HEK293 (cell line): ENCODE results near the gene POU4F3.

Source experiments
- CTCF ChIA-PET: fragments of 350-600 bp; formaldehyde crosslinking; extraction: SDS; loops from one replicate; lab custom pipeline; 2021; ENCODE audit warnings: antibody characterized with exemption; lab: Yijun Ruan, JAX
- POLR2A ChIA-PET: fragments of 300-600 bp; formaldehyde crosslinking; extraction: SDS; loops from one replicate; lab custom pipeline; 2020; ENCODE audit warnings: antibody characterized with exemption, inconsistent platforms; lab: Yijun Ruan, JAX
- H3K27ac ChIP-seq: fragments of 200-500 bp; sonication (Bioruptor generic); 2 replicates; pipeline ENCODE4 v1.5.1; 2014; ENCODE audit warnings: low read depth, low read length, control low read depth, inconsistent platforms; ENCODE audit errors: extremely low read depth
- H3K36me3 ChIP-seq, 2 experiments: fragments of 200-500 bp in 1 of 2; sonication (Bioruptor generic) in 1 of 2; 1 replicate in 1 of 2; 2 replicates in 1 of 2; pipeline ENCODE4 v1.5.1; 2014 to 2017; ENCODE audit warnings: inconsistent platforms in 2 of 2, low read length in 2 of 2; ENCODE audit not compliant: control insufficient read depth in 2 of 2, insufficient read depth in 1 of 2
- H3K4me1 ChIP-seq: fragments of 200-500 bp; sonication (Bioruptor generic); 2 replicates; pipeline ENCODE4 v1.5.1; 2014; ENCODE audit warnings: mild to moderate bottlenecking, low read length, inconsistent platforms; ENCODE audit not compliant: control insufficient read depth, insufficient read depth
- H3K4me3 ChIP-seq: 2 replicates; pipeline ENCODE4 v1.5.1; 2011; ENCODE audit warnings: low read depth, mild to moderate bottlenecking, control low read depth, low read length, moderate library complexity
- H3K9me3 ChIP-seq: fragments of 200-500 bp; sonication (Bioruptor generic); 2 replicates; pipeline ENCODE4 v1.5.1; 2014; ENCODE audit warnings: low read depth, low read length, inconsistent platforms; ENCODE audit not compliant: control insufficient read depth, insufficient read depth
- BCL11B ChIP-seq: fragments of 450-650 bp; formaldehyde crosslinking; IDR thresholded peaks from 2 replicates; pipeline ENCODE4 v1.5.1; 2016; ENCODE audit warnings: low read depth, missing biosample characterization, missing genetic modification characterization
- GLIS1 ChIP-seq: fragments of 450-650 bp; formaldehyde crosslinking; IDR thresholded peaks from 2 replicates; pipeline ENCODE4 v1.5.1; 2016; ENCODE audit warnings: missing biosample characterization, missing genetic modification characterization
- IKZF3 ChIP-seq: fragments of 450-650 bp; IDR thresholded peaks from 2 replicates; pipeline ENCODE4 v1.5.0; 2018; ENCODE audit warnings: missing biosample characterization, mild to moderate bottlenecking, missing genetic modification characterization, moderate library complexity
- KLF16 ChIP-seq: fragments of 450-650 bp; formaldehyde crosslinking; IDR thresholded peaks from 2 replicates; pipeline ENCODE4 v1.5.1; 2017; ENCODE audit warnings: missing biosample characterization, missing genetic modification characterization
- RBAK ChIP-seq: fragments of 450-650 bp; formaldehyde crosslinking; IDR thresholded peaks from 2 replicates; pipeline ENCODE4 v1.5.1; 2016; ENCODE audit warnings: missing biosample characterization, missing genetic modification characterization
- SETDB1 ChIP-seq: IDR thresholded peaks from one replicate; pipeline ENCODE4 v1.6.1; 2017; ENCODE audit warnings: mild to moderate bottlenecking, low read length, moderate library complexity, mixed read lengths; ENCODE audit not compliant: insufficient read length
- TCF7L2 ChIP-seq: IDR thresholded peaks from 2 replicates; pipeline ENCODE4 v1.6.1; 2011; ENCODE audit warnings: low read depth, mild to moderate bottlenecking, inconsistent platforms, low read length, moderate library complexity, borderline replicate concordance
- YY1 ChIP-seq: fragments of 450-650 bp; formaldehyde crosslinking; IDR thresholded peaks from 2 replicates; pipeline ENCODE4 v1.5.1; 2018; ENCODE audit warnings: missing biosample characterization, missing genetic modification characterization
- ZBTB48 ChIP-seq: fragments of 450-650 bp; formaldehyde crosslinking; IDR thresholded peaks from 2 replicates; pipeline ENCODE4 v1.5.1; 2016; ENCODE audit warnings: missing biosample characterization, missing genetic modification characterization
- ZFP3 ChIP-seq: fragments of 450-650 bp; formaldehyde crosslinking; IDR thresholded peaks from 2 replicates; pipeline ENCODE4 v1.5.1; 2016; ENCODE audit warnings: low read depth, missing biosample characterization, missing genetic modification characterization
- ZFP41 ChIP-seq: fragments of 450-650 bp; formaldehyde crosslinking; IDR thresholded peaks from 2 replicates; pipeline ENCODE4 v1.5.1; 2016; ENCODE audit warnings: missing biosample characterization, missing genetic modification characterization, borderline replicate concordance
- ZNF132 ChIP-seq: fragments of 450-650 bp; formaldehyde crosslinking; IDR thresholded peaks from 2 replicates; pipeline ENCODE4 v1.5.1; 2017; ENCODE audit warnings: missing biosample characterization, missing genetic modification characterization, borderline replicate concordance
- ZNF146 ChIP-seq: fragments of 450-650 bp; formaldehyde crosslinking; IDR thresholded peaks from 2 replicates; pipeline ENCODE4 v1.5.1; 2016; ENCODE audit warnings: missing biosample characterization, missing genetic modification characterization
- ZNF248 ChIP-seq: fragments of 450-650 bp; formaldehyde crosslinking; IDR thresholded peaks from 2 replicates; pipeline ENCODE4 v1.5.1; 2017; ENCODE audit warnings: missing biosample characterization, missing genetic modification characterization
- ZNF280C ChIP-seq: fragments of 450-650 bp; formaldehyde crosslinking; IDR thresholded peaks from 2 replicates; pipeline ENCODE4 v1.5.1; 2016; ENCODE audit warnings: missing biosample characterization, missing genetic modification characterization
- ZNF394 ChIP-seq: fragments of 450-650 bp; formaldehyde crosslinking; IDR thresholded peaks from 2 replicates; pipeline ENCODE4 v1.5.1; 2016; ENCODE audit warnings: missing biosample characterization, missing genetic modification characterization, mild to moderate bottlenecking, moderate library complexity, borderline replicate concordance
- ZNF449 ChIP-seq: fragments of 450-650 bp; formaldehyde crosslinking; IDR thresholded peaks from 2 replicates; pipeline ENCODE4 v1.5.1; 2017; ENCODE audit warnings: missing biosample characterization, mild to moderate bottlenecking, missing genetic modification characterization, moderate library complexity
- ZNF48 ChIP-seq: fragments of 450-650 bp; formaldehyde crosslinking; IDR thresholded peaks from 2 replicates; pipeline ENCODE4 v1.5.1; 2016; ENCODE audit warnings: missing biosample characterization, missing genetic modification characterization
- ZNF514 ChIP-seq: fragments of 450-650 bp; formaldehyde crosslinking; IDR thresholded peaks from 2 replicates; pipeline ENCODE4 v1.5.1; 2016; ENCODE audit warnings: missing biosample characterization, missing genetic modification characterization
- ZNF530 ChIP-seq: fragments of 450-650 bp; formaldehyde crosslinking; IDR thresholded peaks from 2 replicates; pipeline ENCODE4 v1.5.1; 2016; ENCODE audit warnings: low read depth, missing biosample characterization, missing genetic modification characterization
- ZNF629 ChIP-seq: fragments of 450-650 bp; formaldehyde crosslinking; IDR thresholded peaks from 2 replicates; pipeline ENCODE4 v1.5.1; 2017; ENCODE audit warnings: missing biosample characterization, missing genetic modification characterization
- ZNF670 ChIP-seq: fragments of 450-650 bp; formaldehyde crosslinking; IDR thresholded peaks from 2 replicates; pipeline ENCODE4 v1.5.1; 2016; ENCODE audit warnings: missing biosample characterization, missing genetic modification characterization, low read depth
- ZNF768 ChIP-seq: fragments of 450-650 bp; formaldehyde crosslinking; IDR thresholded peaks from 2 replicates; pipeline ENCODE4 v1.5.1; 2018; ENCODE audit warnings: missing biosample characterization, mild to moderate bottlenecking, missing genetic modification characterization
- ZNF776 ChIP-seq: fragments of 450-650 bp; formaldehyde crosslinking; IDR thresholded peaks from 2 replicates; pipeline ENCODE4 v1.5.0; 2017; ENCODE audit warnings: missing biosample characterization, missing genetic modification characterization, borderline replicate concordance
- ZSCAN30 ChIP-seq: fragments of 450-650 bp; IDR thresholded peaks from 2 replicates; pipeline ENCODE4 v1.5.1; 2018; ENCODE audit warnings: missing biosample characterization, mild to moderate bottlenecking, missing genetic modification characterization, moderate library complexity
- ZXDB ChIP-seq: fragments of 450-650 bp; formaldehyde crosslinking; IDR thresholded peaks from 2 replicates; pipeline ENCODE4 v1.5.1; 2016; ENCODE audit warnings: missing biosample characterization, missing genetic modification characterization
- TF ChIP-seq, protein P1 (sequence below): fragments of 450-650 bp; formaldehyde crosslinking; IDR thresholded peaks from 2 replicates; pipeline ENCODE4 v1.5.1; 2016; ENCODE audit warnings: missing biosample characterization, missing genetic modification characterization, borderline replicate concordance
- TF ChIP-seq, protein P2 (sequence below): fragments of 450-650 bp; formaldehyde crosslinking; IDR thresholded peaks from 2 replicates; pipeline ENCODE4 v1.5.1; 2017; ENCODE audit warnings: missing biosample characterization, missing genetic modification characterization

The POU4F3 gene

DNA sequence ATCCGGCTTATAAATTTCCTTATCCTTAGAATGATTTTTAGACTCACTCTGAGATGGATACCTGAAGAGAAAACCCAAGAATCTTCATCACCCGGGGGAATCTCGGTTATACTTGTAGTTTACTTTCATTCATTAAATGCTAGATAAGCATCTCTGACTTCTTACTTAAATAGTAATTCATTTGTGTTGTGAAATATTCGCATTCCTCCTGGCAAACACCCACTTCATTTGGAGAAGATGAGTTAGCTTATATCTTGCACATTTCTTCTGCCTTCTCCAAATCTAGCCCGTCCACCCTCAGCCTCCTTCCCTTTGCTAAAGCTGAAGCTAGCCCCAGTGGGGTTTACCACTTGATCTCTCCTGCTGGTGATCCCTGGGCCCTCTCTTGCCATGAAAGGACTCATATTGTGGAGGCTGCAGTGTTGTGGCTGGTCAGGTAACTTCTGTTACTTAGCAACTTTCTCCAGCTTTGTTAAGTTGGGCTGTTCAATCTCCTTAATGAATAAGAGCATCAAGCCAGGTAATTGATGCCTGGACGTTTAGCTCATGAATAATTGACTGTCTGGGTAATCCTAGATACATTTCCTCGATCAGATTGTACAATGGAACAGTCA, 11.3 kb upstream of the POU4F3 start:
- Histone ChIP-seq H3K36me3 (no peaks in the 10 kb centered on the region), H3K4me3 (no peak overlapping the region), H3K9me3 (no peaks in the 10 kb centered on the region), H3K4me1 (no peaks in the 10 kb centered on the region), H3K27ac (no peak overlapping the region)
- no peak for TF ChIP-seq ZNF776 (tag by site-specific recombination)
- TF ChIP-seq ZNF530 (tag by site-specific recombination) = no peak
- TF ChIP-seq ZNF670 = no peak
- no peak for TF ChIP-seq RBAK
- no peak for TF ChIP-seq ZNF48 (tag by site-specific recombination)
- TF ChIP-seq GLIS1 (tag by site-specific recombination) = no peak
- TF ChIP-seq ZNF132 (tag by site-specific recombination) = no peak
- no peak for TF ChIP-seq ZFP3
- no peak for TF ChIP-seq ZSCAN30 (tag by site-specific recombination)
- TF ChIP-seq ZNF768 = no peak
- TF ChIP-seq ZNF514 = no peak
- TF ChIP-seq ZNF629 (tag by site-specific recombination) = no peak
- TF ChIP-seq ZFP41 (tag by site-specific recombination) = no peak
- no peak for TF ChIP-seq TCF7L2
- TF ChIP-seq, protein P1, sequence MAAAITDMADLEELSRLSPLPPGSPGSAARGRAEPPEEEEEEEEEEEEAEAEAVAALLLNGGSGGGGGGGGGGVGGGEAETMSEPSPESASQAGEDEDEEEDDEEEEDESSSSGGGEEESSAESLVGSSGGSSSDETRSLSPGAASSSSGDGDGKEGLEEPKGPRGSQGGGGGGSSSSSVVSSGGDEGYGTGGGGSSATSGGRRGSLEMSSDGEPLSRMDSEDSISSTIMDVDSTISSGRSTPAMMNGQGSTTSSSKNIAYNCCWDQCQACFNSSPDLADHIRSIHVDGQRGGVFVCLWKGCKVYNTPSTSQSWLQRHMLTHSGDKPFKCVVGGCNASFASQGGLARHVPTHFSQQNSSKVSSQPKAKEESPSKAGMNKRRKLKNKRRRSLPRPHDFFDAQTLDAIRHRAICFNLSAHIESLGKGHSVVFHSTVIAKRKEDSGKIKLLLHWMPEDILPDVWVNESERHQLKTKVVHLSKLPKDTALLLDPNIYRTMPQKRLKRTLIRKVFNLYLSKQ = no peak
- TF ChIP-seq, protein P2, sequence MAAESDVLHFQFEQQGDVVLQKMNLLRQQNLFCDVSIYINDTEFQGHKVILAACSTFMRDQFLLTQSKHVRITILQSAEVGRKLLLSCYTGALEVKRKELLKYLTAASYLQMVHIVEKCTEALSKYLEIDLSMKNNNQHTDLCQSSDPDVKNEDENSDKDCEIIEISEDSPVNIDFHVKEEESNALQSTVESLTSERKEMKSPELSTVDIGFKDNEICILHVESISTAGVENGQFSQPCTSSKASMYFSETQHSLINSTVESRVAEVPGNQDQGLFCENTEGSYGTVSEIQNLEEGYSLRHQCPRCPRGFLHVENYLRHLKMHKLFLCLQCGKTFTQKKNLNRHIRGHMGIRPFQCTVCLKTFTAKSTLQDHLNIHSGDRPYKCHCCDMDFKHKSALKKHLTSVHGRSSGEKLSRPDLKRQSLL (tag by site-specific recombination) = no peak
- TF ChIP-seq ZXDB = no peak
- no peak for TF ChIP-seq ZNF449 (tag by site-specific recombination)
- no peak for TF ChIP-seq ZNF248 (tag by site-specific recombination)
- ChIA-PET CTCF (no interaction called here), POLR2A (no interaction called here)

DNA sequence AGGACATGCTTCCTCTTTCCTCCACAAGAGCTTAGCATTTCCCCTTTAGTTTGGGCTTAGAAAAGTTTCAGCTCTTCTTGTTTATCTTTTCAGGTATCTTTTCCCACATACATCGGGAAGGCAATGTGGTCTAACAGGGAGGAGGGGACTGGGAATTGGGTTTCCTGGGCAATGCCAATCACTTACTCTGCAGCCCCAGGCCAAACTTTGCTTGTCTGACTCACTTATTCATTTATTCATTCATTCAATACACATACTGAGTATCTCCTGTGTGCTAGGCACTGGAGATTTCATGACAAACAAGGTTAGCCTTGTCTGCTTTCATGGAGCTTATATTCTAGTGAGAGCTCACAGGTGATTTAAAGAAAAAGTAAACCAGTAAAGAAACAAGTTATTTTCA, 10.7 kb upstream of the POU4F3 start:
- POLR2A ChIA-PET = no interaction called here
- H3K4me3 ChIP-seq = no peak overlapping the region
- H3K9me3 ChIP-seq = no peaks in the 10 kb centered on the region
- H3K4me1 ChIP-seq = no peaks in the 10 kb centered on the region
- no peak overlapping the region for H3K27ac ChIP-seq
- CTCF ChIA-PET = no interaction called here
- no peaks in the 10 kb centered on the region for H3K36me3 ChIP-seq
- no peak for TF ChIP-seq ZFP41 (tag by site-specific recombination)
- no peak for TF ChIP-seq ZNF280C
- TF ChIP-seq KLF16 = no peak
- TF ChIP-seq BCL11B (tag by site-specific recombination) = no peak
- TF ChIP-seq TCF7L2 = no peak
- TF ChIP-seq YY1 = no peak
- TF ChIP-seq ZNF146 (tag by site-specific recombination) = no peak
- no peak for TF ChIP-seq ZNF394 (tag by site-specific recombination)
- no peak for TF ChIP-seq ZBTB48 (tag by site-specific recombination)
- TF ChIP-seq IKZF3 (tag by site-specific recombination) = no peak
- TF ChIP-seq SETDB1 = no peak
